NCI-H82 treated with DMSO at 0.1 percent for 48 hours (cell line): Measurements from ENCODE around the gene FFAR1.

Source experiments
- DNase-seq: peaks from one replicate; lab custom pipeline; 2025; ENCODE audit not compliant: unreplicated experiment; lab: John Stamatoyannopoulos, UW

The FFAR1 gene

GRCh38 chr19:35388277-35389054, 40.8 kb downstream of the FFAR1 start:
- no peak for DNase-seq

- DNase-seq = no peak
Measured at GRCh38 chr19:35389192-35389861, 41.6 kb downstream of the FFAR1 start.

GRCh38 chr19:35392742-35393715, 45.3 kb downstream of the FFAR1 start:
- DNase-seq = no peak

- DNase-seq = no peak
Measured at GRCh38 chr19:35395382-35396199, 47.9 kb downstream of the FFAR1 start.

DNA sequence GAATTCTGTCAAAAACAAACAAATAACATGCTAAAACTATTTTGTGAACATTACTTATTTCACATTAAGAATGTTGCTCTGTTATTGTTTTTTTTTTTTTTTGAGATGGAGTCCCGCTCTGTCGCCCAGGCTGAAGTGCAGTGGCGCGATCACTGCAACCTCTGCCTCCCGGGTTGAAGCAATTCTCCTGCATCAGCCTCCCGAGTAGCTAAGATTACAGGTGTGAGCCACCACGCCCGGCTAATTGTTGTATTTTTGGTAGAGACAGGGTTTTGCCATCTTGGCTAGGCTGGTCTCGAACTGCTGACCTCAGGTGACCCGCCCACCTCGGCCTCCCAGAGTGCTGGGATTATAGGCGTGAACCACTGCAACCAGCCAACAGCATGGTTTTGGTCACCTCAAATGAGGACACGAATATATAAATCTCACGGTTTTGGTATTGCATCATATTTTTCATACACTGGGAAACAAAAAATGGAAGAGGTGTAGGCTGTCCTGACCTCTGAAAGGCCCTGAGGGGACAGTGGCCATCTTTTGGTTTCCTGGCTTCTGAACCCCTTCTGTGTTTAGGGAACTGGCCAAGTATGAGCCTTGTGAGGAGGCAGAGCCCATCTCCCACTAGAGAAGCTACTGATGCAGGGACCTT, 48.7 kb downstream of the FFAR1 start:
- DNase-seq = no peak

- DNase-seq = no peak
Measured at GRCh38 chr19:35397064-35397463, 49.4 kb downstream of the FFAR1 start.
